DLD1 (cell line): ENCODE results near the gene SBK1.
"Not testable (repeated sequence)": the region's sequence is repeated elsewhere in the genome, so short reads cannot be mapped to it uniquely, and the experiment has no call there.

Experiments
- in situ Hi-C: cut with HindIII; loops from 2 replicates; pipeline ENCODE4 v1.10.0; 2017; ENCODE audit warnings: low sequenced_read_pairs

SBK1 gene

GRCh38 chr16:28291651-28292626, at the start of gene SBK1:
SBK1 (plus strand) TSS chr16:28292525; CDS start chr16:28317392, 24,867 bp downstream.
- in situ Hi-C loops, result no loop called here

GRCh38 chr16:28249483-28249882, 42.8 kb upstream of the SBK1 start:
- in situ Hi-C loops, result not testable (repeated sequence)

GRCh38 chr16:28250999-28251398, 41.3 kb upstream of the SBK1 start:
- in situ Hi-C loops, result no loop called here

GRCh38 chr16:28254158-28254557, 38.2 kb upstream of the SBK1 start:
- in situ Hi-C loops, result no loop called here

GRCh38 chr16:28255838-28256237, 36.5 kb upstream of the SBK1 start:
- in situ Hi-C loops, result no loop called here

- in situ Hi-C loops, result no loop called here
Measured at GRCh38 chr16:28257256-28257655, 35.1 kb upstream of the SBK1 start.

GRCh38 chr16:28258567-28258966, 33.8 kb upstream of the SBK1 start:
- in situ Hi-C loops, result no loop called here

GRCh38 chr16:28259091-28259780, 33.1 kb upstream of the SBK1 start:
- in situ Hi-C loops, result no loop called here

GRCh38 chr16:28259781-28260150, 32.6 kb upstream of the SBK1 start:
- in situ Hi-C loops, result no loop called here

GRCh38 chr16:28260193-28260592, 32.1 kb upstream of the SBK1 start:
- in situ Hi-C loops, result no loop called here

- in situ Hi-C loops, result no loop called here
Measured at GRCh38 chr16:28261942-28262341, 30.4 kb upstream of the SBK1 start.

- in situ Hi-C loops, result no loop called here
Measured at GRCh38 chr16:28263305-28263704, 29.0 kb upstream of the SBK1 start.

GRCh38 chr16:28264656-28265055, 27.7 kb upstream of the SBK1 start:
- in situ Hi-C loops, result no loop called here

- in situ Hi-C loops, result no loop called here
Measured at GRCh38 chr16:28265822-28266221, 26.5 kb upstream of the SBK1 start.

GRCh38 chr16:28267356-28267755, 25.0 kb upstream of the SBK1 start:
- in situ Hi-C loops, result no loop called here

- in situ Hi-C loops, result no loop called here
Measured at GRCh38 chr16:28273511-28273910, 18.8 kb upstream of the SBK1 start.

GRCh38 chr16:28274676-28275075, 17.6 kb upstream of the SBK1 start:
- in situ Hi-C loops, result no loop called here

GRCh38 chr16:28276301-28276700, 16.0 kb upstream of the SBK1 start:
- in situ Hi-C loops, result no loop called here

GRCh38 chr16:28277537-28278388, 14.6 kb upstream of the SBK1 start:
- in situ Hi-C loops, result no loop called here

GRCh38 chr16:28279006-28279405, 13.3 kb upstream of the SBK1 start:
- in situ Hi-C loops, result no loop called here
